Measurements from ENCODE around the gene NBPF1.
"Not testable (repeated sequence)": the region's sequence is repeated elsewhere in the genome, so short reads cannot be mapped to it uniquely, and the experiment has no call there.

NBPF1 gene

GRCh38 chr1:16613185-16614147, at the start of gene NBPF1:
TSS of gene NBPF1 (minus strand) at chr1:16613564.
- in situ Hi-C loops (cut with MboI; ENCODE audit: low sequenced_read_pairs): loop anchor here (10.0 kb wide), 3 partner anchors 291 to 431 kb away; no protein-coding TSS in a partner anchor

- in situ Hi-C loops (cut with MboI; ENCODE audit: low sequenced_read_pairs): not testable (repeated sequence)
Measured at GRCh38 chr1:16658234-16658633, 44.9 kb upstream of the NBPF1 start.

- in situ Hi-C loops (cut with MboI; ENCODE audit: low sequenced_read_pairs): not testable (repeated sequence)
Measured at GRCh38 chr1:16656981-16657683, 43.8 kb upstream of the NBPF1 start.

GRCh38 chr1:16656574-16656973, 43.2 kb upstream of the NBPF1 start:
- in situ Hi-C loops (cut with MboI; ENCODE audit: low sequenced_read_pairs): not testable (repeated sequence)

- in situ Hi-C loops (cut with MboI; ENCODE audit: low sequenced_read_pairs): not testable (repeated sequence)
Measured at GRCh38 chr1:16651560-16651959, 38.2 kb upstream of the NBPF1 start.

- in situ Hi-C loops (cut with MboI; ENCODE audit: low sequenced_read_pairs): not testable (repeated sequence)
Measured at GRCh38 chr1:16649960-16650359, 36.6 kb upstream of the NBPF1 start.

GRCh38 chr1:16649390-16649789, 36.0 kb upstream of the NBPF1 start:
- in situ Hi-C loops (cut with MboI; ENCODE audit: low sequenced_read_pairs): not testable (repeated sequence)

- in situ Hi-C loops (cut with MboI; ENCODE audit: low sequenced_read_pairs): not testable (repeated sequence)
Measured at GRCh38 chr1:16648756-16649155, 35.4 kb upstream of the NBPF1 start.

GRCh38 chr1:16648250-16648649, 34.9 kb upstream of the NBPF1 start:
- in situ Hi-C loops (cut with MboI; ENCODE audit: low sequenced_read_pairs): not testable (repeated sequence)

- in situ Hi-C loops (cut with MboI; ENCODE audit: low sequenced_read_pairs): not testable (repeated sequence)
Measured at GRCh38 chr1:16647179-16648176, 34.1 kb upstream of the NBPF1 start.

GRCh38 chr1:16646716-16647115, 33.4 kb upstream of the NBPF1 start:
- in situ Hi-C loops (cut with MboI; ENCODE audit: low sequenced_read_pairs): not testable (repeated sequence)

GRCh38 chr1:16646061-16646664, 32.8 kb upstream of the NBPF1 start:
- in situ Hi-C loops (cut with MboI; ENCODE audit: low sequenced_read_pairs): not testable (repeated sequence)

GRCh38 chr1:16645271-16646060, 32.1 kb upstream of the NBPF1 start:
- in situ Hi-C loops (cut with MboI; ENCODE audit: low sequenced_read_pairs): not testable (repeated sequence)

GRCh38 chr1:16644482-16645270, 31.3 kb upstream of the NBPF1 start:
- in situ Hi-C loops (cut with MboI; ENCODE audit: low sequenced_read_pairs): not testable (repeated sequence)

- in situ Hi-C loops (cut with MboI; ENCODE audit: low sequenced_read_pairs): no loop called here
Measured at GRCh38 chr1:16644193-16644481, 30.8 kb upstream of the NBPF1 start.

GRCh38 chr1:16643476-16644192, 30.3 kb upstream of the NBPF1 start:
- in situ Hi-C loops (cut with MboI; ENCODE audit: low sequenced_read_pairs): not testable (repeated sequence)

GRCh38 chr1:16643001-16643411, 29.6 kb upstream of the NBPF1 start:
- in situ Hi-C loops (cut with MboI; ENCODE audit: low sequenced_read_pairs): not testable (repeated sequence)

All from HL-60/S4 (cell line).